Chondrocyte (in vitro differentiated cells): Measurements from ENCODE around the gene BANK1. TPM values are rescaled to one million over a fixed set of nuclear protein-coding genes. Genes with fewer than 3 reads are reported as not detected.

ENCODE experiments used
- DNase-seq: peaks from one replicate; pipeline ENCODE4 v3.0.0; 2021; ENCODE audit warnings: mixed read lengths, low spot score
- H3K27ac Mint-ChIP-seq: one replicate; pipeline ENCODE4 v1.8.0; 2021; ENCODE audit warnings: mild to moderate bottlenecking, moderate library complexity, mixed read lengths; ENCODE audit not compliant: unreplicated experiment
- H3K27me3 Mint-ChIP-seq: 2 replicates; pipeline ENCODE4 v1.8.0; 2021; ENCODE audit warnings: low read depth, mixed read lengths
- H3K36me3 Mint-ChIP-seq: 2 replicates; pipeline ENCODE4 v1.8.0; 2021; ENCODE audit warnings: low read depth, mixed read lengths
- H3K4me1 Mint-ChIP-seq: 2 replicates; pipeline ENCODE4 v1.8.0; 2021; ENCODE audit warnings: low read depth, mild to moderate bottlenecking, mixed read lengths
- H3K4me3 Mint-ChIP-seq: one replicate; pipeline ENCODE4 v1.8.0; 2021; ENCODE audit warnings: mild to moderate bottlenecking, moderate library complexity, mixed read lengths; ENCODE audit not compliant: unreplicated experiment
- H3K9me3 Mint-ChIP-seq: 2 replicates; pipeline ENCODE4 v1.8.0; 2021; ENCODE audit warnings: low read depth, mixed read lengths
- total RNA-seq: library from RNA; stranded (reverse); gene quantifications from 3 replicates; pipeline ENCODE4 v1.2.1, GENCODE V29; 2021
- TF ChIP-seq, protein P1 (sequence below): fragments of 200-600 bp; sonication (generic); IDR thresholded peaks from 2 replicates; pipeline ENCODE4 v1.5.0; 2021; ENCODE audit warnings: antibody characterized with exemption, mild to moderate bottlenecking, moderate library complexity

BANK1 gene
- total RNA-seq, 1 donor from 2014 or later, result 0.65 TPM

DNA sequence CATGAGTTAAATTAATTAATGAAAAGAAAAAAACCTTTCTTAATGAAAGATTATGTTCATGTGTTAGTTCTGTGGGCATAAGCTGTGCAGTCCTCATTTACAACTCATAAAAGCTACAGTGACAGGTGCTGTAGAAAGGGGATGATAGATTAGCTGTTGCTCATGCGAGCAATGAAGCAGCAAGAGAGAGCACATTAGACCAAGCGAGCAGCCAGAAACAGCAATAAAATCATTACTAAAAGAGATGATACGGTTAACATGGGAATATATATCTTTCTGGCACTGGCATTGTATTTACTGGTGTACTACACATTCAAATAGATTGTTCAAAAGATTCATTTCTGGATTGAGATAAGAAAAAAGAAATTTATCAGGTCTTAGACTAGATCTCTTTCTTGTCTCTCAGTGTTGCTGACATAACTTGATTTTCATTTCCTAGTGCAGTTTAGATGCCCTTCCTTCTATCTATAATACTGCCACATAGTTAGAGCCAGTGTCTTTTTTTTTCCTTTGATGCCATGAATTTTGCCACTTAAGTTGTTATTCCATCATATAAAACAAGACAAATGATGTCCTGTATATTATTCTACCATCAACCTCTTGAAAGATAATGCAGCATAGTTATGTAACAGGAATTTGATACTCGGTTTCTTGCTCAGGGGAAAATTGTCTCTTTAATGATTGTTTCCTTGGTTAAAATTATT lies 164.6 kb downstream of the BANK1 start:
- no peak overlapping the region for H3K27ac Mint-ChIP-seq
- peaks cover 26% of the 10 kb centered on the region for H3K4me1 Mint-ChIP-seq
- no peak for DNase-seq
- H3K9me3 Mint-ChIP-seq, result no peaks in the 10 kb centered on the region
- H3K27me3 Mint-ChIP-seq, result no peaks in the 10 kb centered on the region
- H3K4me3 Mint-ChIP-seq, result no peak overlapping the region
- H3K36me3 Mint-ChIP-seq, result no peaks in the 10 kb centered on the region
- TF ChIP-seq, protein P1, sequence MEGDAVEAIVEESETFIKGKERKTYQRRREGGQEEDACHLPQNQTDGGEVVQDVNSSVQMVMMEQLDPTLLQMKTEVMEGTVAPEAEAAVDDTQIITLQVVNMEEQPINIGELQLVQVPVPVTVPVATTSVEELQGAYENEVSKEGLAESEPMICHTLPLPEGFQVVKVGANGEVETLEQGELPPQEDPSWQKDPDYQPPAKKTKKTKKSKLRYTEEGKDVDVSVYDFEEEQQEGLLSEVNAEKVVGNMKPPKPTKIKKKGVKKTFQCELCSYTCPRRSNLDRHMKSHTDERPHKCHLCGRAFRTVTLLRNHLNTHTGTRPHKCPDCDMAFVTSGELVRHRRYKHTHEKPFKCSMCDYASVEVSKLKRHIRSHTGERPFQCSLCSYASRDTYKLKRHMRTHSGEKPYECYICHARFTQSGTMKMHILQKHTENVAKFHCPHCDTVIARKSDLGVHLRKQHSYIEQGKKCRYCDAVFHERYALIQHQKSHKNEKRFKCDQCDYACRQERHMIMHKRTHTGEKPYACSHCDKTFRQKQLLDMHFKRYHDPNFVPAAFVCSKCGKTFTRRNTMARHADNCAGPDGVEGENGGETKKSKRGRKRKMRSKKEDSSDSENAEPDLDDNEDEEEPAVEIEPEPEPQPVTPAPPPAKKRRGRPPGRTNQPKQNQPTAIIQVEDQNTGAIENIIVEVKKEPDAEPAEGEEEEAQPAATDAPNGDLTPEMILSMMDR, result no peak

DNA sequence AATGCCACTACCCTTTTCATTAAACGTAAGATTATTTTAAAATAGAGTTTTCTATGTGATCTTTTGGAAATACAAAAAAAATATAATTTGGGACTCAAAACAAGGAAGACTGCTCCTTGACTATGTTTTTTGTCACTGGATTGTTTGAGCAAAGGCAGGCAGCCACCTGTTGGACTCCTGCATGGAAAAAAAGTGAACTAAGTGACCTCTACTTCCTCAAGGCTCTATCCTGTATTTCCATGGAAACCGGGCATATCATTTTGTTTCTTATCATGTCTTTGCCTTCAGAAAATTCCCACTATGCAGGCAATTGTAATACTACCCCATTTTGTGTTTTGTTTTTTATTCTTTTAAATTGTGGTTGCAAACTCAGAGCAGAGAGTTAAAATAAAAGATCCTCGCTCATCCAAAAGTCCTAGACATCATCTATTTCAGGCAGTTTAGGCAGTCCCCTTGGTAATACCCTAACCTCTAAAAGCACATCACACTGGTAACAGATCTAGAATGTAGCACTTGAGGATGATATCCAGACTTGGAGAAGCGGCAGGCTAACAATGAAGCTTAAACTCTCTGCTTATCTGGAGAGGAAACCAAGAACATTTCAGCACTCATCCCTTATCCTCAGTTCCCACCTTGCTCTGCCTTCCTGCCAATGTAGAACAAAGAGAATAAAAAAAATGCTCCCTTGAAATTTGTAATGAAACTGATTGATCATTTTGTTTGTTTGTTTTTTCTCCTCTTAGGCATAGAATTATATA lies 165.7 kb downstream of the BANK1 start:
- Mint-ChIP-seq H3K36me3 (no peaks in the 10 kb centered on the region), H3K9me3 (no peaks in the 10 kb centered on the region), H3K27ac (no peak overlapping the region), H3K27me3 (no peaks in the 10 kb centered on the region), H3K4me1 (peaks cover 31% of the 10 kb centered on the region), H3K4me3 (no peak overlapping the region)
- DNase-seq, result no peak
- TF ChIP-seq, protein P1, result no peak

GRCh38 chr4:101958547-101958946 lies 168.0 kb downstream of the BANK1 start:
- TF ChIP-seq, protein P1, result no peak
- no peaks in the 10 kb centered on the region for H3K9me3 Mint-ChIP-seq
- no peak for DNase-seq
- no peak overlapping the region for H3K27ac Mint-ChIP-seq
- H3K4me1 Mint-ChIP-seq, result peaks cover 36% of the 10 kb centered on the region
- no peaks in the 10 kb centered on the region for H3K36me3 Mint-ChIP-seq
- H3K4me3 Mint-ChIP-seq, result no peak overlapping the region
- H3K27me3 Mint-ChIP-seq, result no peaks in the 10 kb centered on the region

DNA sequence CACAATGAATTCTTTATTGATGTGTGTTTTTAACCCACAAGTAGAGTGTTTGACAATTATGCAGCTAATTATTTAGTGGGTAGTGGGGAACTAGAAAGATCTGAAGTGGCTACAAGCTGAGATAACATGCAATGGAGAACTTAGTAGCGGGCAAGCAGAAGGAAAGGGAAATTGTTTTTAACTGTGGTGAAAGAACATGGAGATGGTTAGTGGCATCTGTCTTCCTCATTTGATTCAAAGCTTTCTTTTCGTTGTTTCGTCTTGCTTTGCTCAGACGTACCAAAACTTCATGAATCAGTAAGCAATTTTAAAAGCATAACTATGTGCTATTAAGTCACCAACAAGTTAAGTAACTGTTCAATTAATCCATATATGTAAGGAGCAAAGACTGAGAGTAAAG lies 169.9 kb downstream of the BANK1 start:
- no peak overlapping the region for H3K4me3 Mint-ChIP-seq
- H3K27me3 Mint-ChIP-seq, result no peaks in the 10 kb centered on the region
- TF ChIP-seq, protein P1, result no peak
- peaks cover 17% of the 10 kb centered on the region for H3K4me1 Mint-ChIP-seq
- no peaks in the 10 kb centered on the region for H3K36me3 Mint-ChIP-seq
- no peak for DNase-seq
- H3K9me3 Mint-ChIP-seq, result no peaks in the 10 kb centered on the region
- no peak overlapping the region for H3K27ac Mint-ChIP-seq

DNA sequence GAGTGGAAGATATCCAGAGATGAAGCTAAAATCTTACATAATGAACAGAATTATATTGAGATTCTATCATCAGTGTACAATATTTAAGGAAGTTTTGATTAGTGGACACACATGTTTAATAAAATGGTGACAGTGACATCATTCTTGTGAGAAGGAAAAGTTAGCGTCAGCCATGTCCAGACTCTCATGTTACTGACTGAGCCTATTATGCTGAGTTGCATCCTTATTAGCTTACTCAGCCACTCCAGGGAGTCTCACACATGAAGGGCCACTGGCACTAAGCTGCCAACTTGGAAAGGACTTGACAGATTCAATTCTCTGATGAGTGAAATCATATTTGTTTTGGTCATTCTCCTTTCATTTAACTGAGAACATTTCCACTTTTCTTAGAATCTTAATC lies 170.6 kb downstream of the BANK1 start:
- Mint-ChIP-seq H3K27ac (peak overlapping the region; percentile 79), H3K4me1 (peaks cover 17% of the 10 kb centered on the region), H3K4me3 (no peak overlapping the region), H3K36me3 (no peaks in the 10 kb centered on the region), H3K9me3 (no peaks in the 10 kb centered on the region), H3K27me3 (no peaks in the 10 kb centered on the region)
- no peak for DNase-seq
- TF ChIP-seq, protein P1, result no peak
